NCI-H1417 treated with DMSO at 0.1 percent for 48 hours (cell line): ENCODE results near the gene MXD4.
"Not testable (repeated sequence)": the region's sequence is repeated elsewhere in the genome, so short reads cannot be mapped to it uniquely, and the experiment has no call there.

ENCODE experiments used
- DNase-seq: peaks from one replicate; lab custom pipeline; 2025; lab: John Stamatoyannopoulos, UW

MXD4 gene

GRCh38 chr4:2220016-2220630 is 41.8 kb downstream of the MXD4 start:
- no peak for DNase-seq

GRCh38 chr4:2219233-2219760 is 42.6 kb downstream of the MXD4 start:
- no peak for DNase-seq

- no peak for DNase-seq
Measured at GRCh38 chr4:2218436-2218835, 43.5 kb downstream of the MXD4 start.

GRCh38 chr4:2217726-2218125 is 44.2 kb downstream of the MXD4 start:
- DNase-seq: no peak

- DNase-seq: no peak
Measured at GRCh38 chr4:2212831-2213230, 49.1 kb downstream of the MXD4 start.

GRCh38 chr4:2202789-2203188 is 59.1 kb downstream of the MXD4 start:
- DNase-seq: not testable (repeated sequence)
